Keratinocyte (primary cell): Measurements from ENCODE around the gene TRPM2. TPM values are rescaled to one million over a fixed set of nuclear protein-coding genes. Genes with fewer than 3 reads are reported as not detected.

ENCODE experiments used
- DNase-seq: peaks from one replicate; pipeline ENCODE4 v3.0.0-alpha.2; 2011; ENCODE audit warnings: low read depth, missing footprints, low spot score
- FAIRE-seq: peaks from 2 replicates; lab custom pipeline; 2011; peaks lifted over from hg19 to GRCh38; lab: Jason Lieb, UNC
- H2AFZ ChIP-seq: 2 replicates; pipeline ENCODE4 v1.6.0; 2012; ENCODE audit warnings: low read length, control low read depth, inconsistent platforms; ENCODE audit not compliant: control insufficient read depth
- H3K27ac ChIP-seq: 2 replicates; pipeline ENCODE4 v1.5.1; 2011; ENCODE audit warnings: low read length; ENCODE audit not compliant: control insufficient read depth, insufficient read depth
- H3K27me3 ChIP-seq: 3 replicates; pipeline ENCODE4 v1.6.0; 2011; ENCODE audit warnings: low read length; ENCODE audit not compliant: control insufficient read depth, insufficient read depth; ENCODE audit errors: extremely low read depth
- H3K36me3 ChIP-seq, 2 experiments: 2 replicates in 1 of 2; 3 replicates in 1 of 2; pipeline ENCODE4 v1.5.1; 2011; ENCODE audit warnings: low read length in 2 of 2, mild to moderate bottlenecking in 1 of 2; ENCODE audit not compliant: control insufficient read depth in 2 of 2, insufficient read depth in 2 of 2; ENCODE audit errors: extremely low read depth in 1 of 2
- H3K4me1 ChIP-seq: 3 replicates; pipeline ENCODE4 v1.5.1; 2011; ENCODE audit warnings: low read length; ENCODE audit not compliant: control insufficient read depth, insufficient read depth; ENCODE audit errors: extremely low read depth
- H3K4me2 ChIP-seq: 3 replicates; pipeline ENCODE4 v1.6.0; 2011; ENCODE audit warnings: low read depth, low read length; ENCODE audit not compliant: control insufficient read depth, insufficient read depth; ENCODE audit errors: extremely low read depth
- H3K4me3 ChIP-seq, 3 experiments: fragments of 200-600 bp in 1 of 3; sonication (generic) in 1 of 3; 2 replicates in 2 of 3; 3 replicates in 1 of 3; pipeline ENCODE4 v1.5.1; 2011 to 2016; ENCODE audit warnings: low read length in 3 of 3, mild to moderate bottlenecking in 3 of 3, control low read depth in 2 of 3, inconsistent platforms in 1 of 3, low read depth in 1 of 3, mixed read lengths in 1 of 3, mixed run types in 1 of 3, moderate library complexity in 1 of 3; ENCODE audit not compliant: control insufficient read depth in 2 of 3, insufficient read depth in 2 of 3; ENCODE audit errors: extremely low read depth in 1 of 3
- H3K79me2 ChIP-seq: 2 replicates; pipeline ENCODE4 v1.6.0; 2012; ENCODE audit warnings: low read length; ENCODE audit not compliant: control insufficient read depth, insufficient read depth
- H3K9ac ChIP-seq: 3 replicates; pipeline ENCODE4 v1.6.0; 2011; ENCODE audit warnings: low read length; ENCODE audit not compliant: control insufficient read depth, insufficient read depth; ENCODE audit errors: extremely low read depth
- H3K9me1 ChIP-seq: 3 replicates; pipeline ENCODE4 v1.6.0; 2011; ENCODE audit warnings: low read length; ENCODE audit not compliant: control insufficient read depth, insufficient read depth; ENCODE audit errors: extremely low read depth
- H3K9me3 ChIP-seq: 2 replicates; pipeline ENCODE4 v1.5.1; 2012; ENCODE audit warnings: low read depth, low read length; ENCODE audit not compliant: control insufficient read depth
- H4K20me1 ChIP-seq: 3 replicates; pipeline ENCODE4 v1.6.0; 2011; ENCODE audit warnings: low read length; ENCODE audit not compliant: control insufficient read depth, insufficient read depth; ENCODE audit errors: extremely low read depth
- CTCF ChIP-seq, 3 experiments: IDR thresholded peaks in 1 of 3; conservative IDR thresholded peaks in 1 of 3; optimal IDR thresholded peaks in 1 of 3; 2 replicates in 2 of 3; 3 replicates in 1 of 3; pipeline versions ENCODE3 to v1.5.1; 2011; ENCODE audit warnings: low read length in 3 of 3, mild to moderate bottlenecking in 3 of 3, moderate library complexity in 2 of 3, control low read depth in 1 of 3, inconsistent platforms in 1 of 3; ENCODE audit not compliant: insufficient read depth in 2 of 3; ENCODE audit errors: extremely low read depth in 1 of 3
- EZH2 ChIP-seq: IDR thresholded peaks from one replicate; pipeline ENCODE4 v1.6.1; 2012; ENCODE audit warnings: inconsistent platforms, mild to moderate bottlenecking, low read length, moderate library complexity
- dilution Hi-C: fragments of 300-500 bp; cut with MboI; formaldehyde crosslinking; loops from one replicate; pipeline ENCODE4 v1.7.0; 2020; ENCODE audit warnings: low sequenced_read_pairs; ENCODE audit not compliant: extremely low pct_ligation_motif_present
- polyA plus RNA-seq, 5 experiments: library from polyadenylated mRNA; depleted of rRNA in 3 of 5; stranded (reverse) in 3 of 5; stranded (forward) in 1 of 5; unstranded in 1 of 5; fragments of >200 nt; gene quantifications; 1 replicate in 1 of 5; 2 replicates in 3 of 5; 3 replicates in 1 of 5; pipeline versions ENCODE4 v1.2.1 to v1.2.3, GENCODE V29; 2011 to 2012; ENCODE audit warnings: missing spikeins in 2 of 5, low read depth in 1 of 5, low replicate concordance in 1 of 5

TRPM2 gene
- polyA plus RNA-seq, 1 donor (not counting 4 experiments of a cell fraction or from before 2014, with no cell fraction given) = 0.31 TPM

GRCh38 chr21:44401386-44402160, 48.2 kb downstream of the TRPM2 start:
- H3K4me2 ChIP-seq = no peak overlapping the region
- H2AFZ ChIP-seq = no peak overlapping the region
- H3K9me3 ChIP-seq = peaks cover 12% of the 10 kb centered on the region
- H3K27ac ChIP-seq = no peak overlapping the region
- no peaks in the 10 kb centered on the region for H4K20me1 ChIP-seq
- H3K9ac ChIP-seq = no peak overlapping the region
- FAIRE-seq = no peak
- no peak for DNase-seq
- H3K9me1 ChIP-seq = no peaks in the 10 kb centered on the region
- no peaks in the 10 kb centered on the region for H3K36me3 ChIP-seq
- H3K27me3 ChIP-seq = no peaks in the 10 kb centered on the region
- TF ChIP-seq EZH2 (no peak), CTCF (optimal IDR thresholded peaks at IDR 0.05 in 1 of 3, IDR thresholded peaks at IDR 0.05 in 1 of 3, conservative IDR thresholded peaks at IDR 0.05 in 1 of 3; ENCODE audit: extremely low read depth in 1 of 3, insufficient read depth in 2 of 3, low read length in 3 of 3) (no peak)
- H3K4me1 ChIP-seq = no peaks in the 10 kb centered on the region
- no peaks in the 10 kb centered on the region for H3K79me2 ChIP-seq
- dilution Hi-C loops = no loop called here
- H3K4me3 ChIP-seq = no peak overlapping the region

GRCh38 chr21:44402323-44403105, 49.1 kb downstream of the TRPM2 start:
- no peak for DNase-seq
- Histone ChIP-seq H3K79me2 (no peaks in the 10 kb centered on the region), H3K4me2 (no peak overlapping the region), H2AFZ (no peak overlapping the region), H3K9me3 (peaks cover 12% of the 10 kb centered on the region), H3K9ac (no peak overlapping the region), H3K27ac (no peak overlapping the region), H3K4me1 (no peaks in the 10 kb centered on the region), H3K27me3 (no peaks in the 10 kb centered on the region), H4K20me1 (no peaks in the 10 kb centered on the region), H3K9me1 (no peaks in the 10 kb centered on the region), H3K36me3 (no peaks in the 10 kb centered on the region), H3K4me3 (no peak overlapping the region)
- FAIRE-seq = no peak
- dilution Hi-C loops = no loop called here
- TF ChIP-seq EZH2 (no peak), CTCF (optimal IDR thresholded peaks at IDR 0.05 in 1 of 3, IDR thresholded peaks at IDR 0.05 in 1 of 3, conservative IDR thresholded peaks at IDR 0.05 in 1 of 3; ENCODE audit: extremely low read depth in 1 of 3, insufficient read depth in 2 of 3, low read length in 3 of 3) (no peak)
